ENCODE data around the gene TTC7B. TPM values are rescaled to one million over a fixed set of nuclear protein-coding genes. Genes with fewer than 3 reads are reported as not detected.

TTC7B gene
- polyA plus RNA-seq, 1 donor from 2014 or later: 19.9 TPM

DNA sequence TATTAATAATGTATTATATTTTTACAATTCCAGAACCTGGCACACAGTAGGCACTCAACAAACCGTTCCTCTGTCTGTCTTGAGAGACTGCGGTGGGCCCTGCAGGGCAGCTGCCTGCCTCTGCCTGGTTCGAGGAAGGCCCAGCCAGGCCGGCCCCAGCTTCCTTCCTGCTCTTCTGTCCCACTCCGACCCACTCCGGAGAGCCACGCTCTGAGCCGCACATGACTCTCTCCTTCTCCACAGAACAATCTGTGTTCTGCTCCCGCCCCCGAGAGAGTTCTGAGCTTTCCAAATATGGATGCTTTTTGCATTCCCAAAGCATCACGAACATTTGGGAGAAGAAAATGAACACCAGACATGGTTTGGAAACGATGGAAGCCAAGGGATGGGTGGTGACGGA, 57.3 kb downstream of the TTC7B start:
- Histone ChIP-seq H3K9me3 (ENCODE audit: low read length) (no peaks in the 10 kb centered on the region), H3K9me2 (ENCODE audit: insufficient read depth, low read length) (no peaks in the 10 kb centered on the region), H3K27ac (ENCODE audit: low read length) (no peak overlapping the region), H3K36me3 (ENCODE audit: insufficient read depth, low read length) (no peaks in the 10 kb centered on the region), H3K79me2 (replicated peaks; ENCODE audit: insufficient read depth, low read length) (peaks cover 3% of the 10 kb centered on the region), H2AFZ (ENCODE audit: low read depth, low read length) (peak overlapping the region; percentile 32), H3K4me2 (ENCODE audit: low read length) (peak overlapping the region; percentile 49), H4K20me1 (ENCODE audit: insufficient read depth) (no peaks in the 10 kb centered on the region), H3K4me3 (ENCODE audit: low read length) (peak overlapping the region; percentile 76), H3F3A (ENCODE audit: insufficient read depth, low read length, poor library complexity, severe bottlenecking) (no peaks in the 10 kb centered on the region), H3K9ac (ENCODE audit: low read length) (peak overlapping the region; percentile 66), H3K27me3 (ENCODE audit: insufficient read depth, low read depth, low read length) (no peaks in the 10 kb centered on the region)
- TF ChIP-seq EP300 (conservative IDR thresholded peaks at IDR 0.05; ENCODE audit: poor library complexity, severe bottlenecking) (no peak), SMC3 (conservative IDR thresholded peaks at IDR 0.05; ENCODE audit: poor library complexity) (no peak), RAD21 (conservative IDR thresholded peaks at IDR 0.05) (no peak), POLR2AphosphoS5 (IDR thresholded peaks at IDR 0.05) (no peak), EZH2 (IDR thresholded peaks at IDR 0.05; ENCODE audit: borderline replicate concordance, insufficient read depth, low read length, poor library complexity, severe bottlenecking) (no peak), MXI1 (conservative IDR thresholded peaks at IDR 0.05; ENCODE audit: poor library complexity, severe bottlenecking) (no peak), TAF1 (IDR thresholded peaks at IDR 0.05; ENCODE audit: low read depth) (no peak)
- TF ChIP-seq, protein P1, sequence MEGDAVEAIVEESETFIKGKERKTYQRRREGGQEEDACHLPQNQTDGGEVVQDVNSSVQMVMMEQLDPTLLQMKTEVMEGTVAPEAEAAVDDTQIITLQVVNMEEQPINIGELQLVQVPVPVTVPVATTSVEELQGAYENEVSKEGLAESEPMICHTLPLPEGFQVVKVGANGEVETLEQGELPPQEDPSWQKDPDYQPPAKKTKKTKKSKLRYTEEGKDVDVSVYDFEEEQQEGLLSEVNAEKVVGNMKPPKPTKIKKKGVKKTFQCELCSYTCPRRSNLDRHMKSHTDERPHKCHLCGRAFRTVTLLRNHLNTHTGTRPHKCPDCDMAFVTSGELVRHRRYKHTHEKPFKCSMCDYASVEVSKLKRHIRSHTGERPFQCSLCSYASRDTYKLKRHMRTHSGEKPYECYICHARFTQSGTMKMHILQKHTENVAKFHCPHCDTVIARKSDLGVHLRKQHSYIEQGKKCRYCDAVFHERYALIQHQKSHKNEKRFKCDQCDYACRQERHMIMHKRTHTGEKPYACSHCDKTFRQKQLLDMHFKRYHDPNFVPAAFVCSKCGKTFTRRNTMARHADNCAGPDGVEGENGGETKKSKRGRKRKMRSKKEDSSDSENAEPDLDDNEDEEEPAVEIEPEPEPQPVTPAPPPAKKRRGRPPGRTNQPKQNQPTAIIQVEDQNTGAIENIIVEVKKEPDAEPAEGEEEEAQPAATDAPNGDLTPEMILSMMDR (IDR thresholded peaks at IDR 0.05; ENCODE audit: poor library complexity, severe bottlenecking): no peak
- TF ChIP-seq, protein P2, sequence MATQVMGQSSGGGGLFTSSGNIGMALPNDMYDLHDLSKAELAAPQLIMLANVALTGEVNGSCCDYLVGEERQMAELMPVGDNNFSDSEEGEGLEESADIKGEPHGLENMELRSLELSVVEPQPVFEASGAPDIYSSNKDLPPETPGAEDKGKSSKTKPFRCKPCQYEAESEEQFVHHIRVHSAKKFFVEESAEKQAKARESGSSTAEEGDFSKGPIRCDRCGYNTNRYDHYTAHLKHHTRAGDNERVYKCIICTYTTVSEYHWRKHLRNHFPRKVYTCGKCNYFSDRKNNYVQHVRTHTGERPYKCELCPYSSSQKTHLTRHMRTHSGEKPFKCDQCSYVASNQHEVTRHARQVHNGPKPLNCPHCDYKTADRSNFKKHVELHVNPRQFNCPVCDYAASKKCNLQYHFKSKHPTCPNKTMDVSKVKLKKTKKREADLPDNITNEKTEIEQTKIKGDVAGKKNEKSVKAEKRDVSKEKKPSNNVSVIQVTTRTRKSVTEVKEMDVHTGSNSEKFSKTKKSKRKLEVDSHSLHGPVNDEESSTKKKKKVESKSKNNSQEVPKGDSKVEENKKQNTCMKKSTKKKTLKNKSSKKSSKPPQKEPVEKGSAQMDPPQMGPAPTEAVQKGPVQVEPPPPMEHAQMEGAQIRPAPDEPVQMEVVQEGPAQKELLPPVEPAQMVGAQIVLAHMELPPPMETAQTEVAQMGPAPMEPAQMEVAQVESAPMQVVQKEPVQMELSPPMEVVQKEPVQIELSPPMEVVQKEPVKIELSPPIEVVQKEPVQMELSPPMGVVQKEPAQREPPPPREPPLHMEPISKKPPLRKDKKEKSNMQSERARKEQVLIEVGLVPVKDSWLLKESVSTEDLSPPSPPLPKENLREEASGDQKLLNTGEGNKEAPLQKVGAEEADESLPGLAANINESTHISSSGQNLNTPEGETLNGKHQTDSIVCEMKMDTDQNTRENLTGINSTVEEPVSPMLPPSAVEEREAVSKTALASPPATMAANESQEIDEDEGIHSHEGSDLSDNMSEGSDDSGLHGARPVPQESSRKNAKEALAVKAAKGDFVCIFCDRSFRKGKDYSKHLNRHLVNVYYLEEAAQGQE (IDR thresholded peaks at IDR 0.05; ENCODE audit: borderline replicate concordance): no peak

DNA sequence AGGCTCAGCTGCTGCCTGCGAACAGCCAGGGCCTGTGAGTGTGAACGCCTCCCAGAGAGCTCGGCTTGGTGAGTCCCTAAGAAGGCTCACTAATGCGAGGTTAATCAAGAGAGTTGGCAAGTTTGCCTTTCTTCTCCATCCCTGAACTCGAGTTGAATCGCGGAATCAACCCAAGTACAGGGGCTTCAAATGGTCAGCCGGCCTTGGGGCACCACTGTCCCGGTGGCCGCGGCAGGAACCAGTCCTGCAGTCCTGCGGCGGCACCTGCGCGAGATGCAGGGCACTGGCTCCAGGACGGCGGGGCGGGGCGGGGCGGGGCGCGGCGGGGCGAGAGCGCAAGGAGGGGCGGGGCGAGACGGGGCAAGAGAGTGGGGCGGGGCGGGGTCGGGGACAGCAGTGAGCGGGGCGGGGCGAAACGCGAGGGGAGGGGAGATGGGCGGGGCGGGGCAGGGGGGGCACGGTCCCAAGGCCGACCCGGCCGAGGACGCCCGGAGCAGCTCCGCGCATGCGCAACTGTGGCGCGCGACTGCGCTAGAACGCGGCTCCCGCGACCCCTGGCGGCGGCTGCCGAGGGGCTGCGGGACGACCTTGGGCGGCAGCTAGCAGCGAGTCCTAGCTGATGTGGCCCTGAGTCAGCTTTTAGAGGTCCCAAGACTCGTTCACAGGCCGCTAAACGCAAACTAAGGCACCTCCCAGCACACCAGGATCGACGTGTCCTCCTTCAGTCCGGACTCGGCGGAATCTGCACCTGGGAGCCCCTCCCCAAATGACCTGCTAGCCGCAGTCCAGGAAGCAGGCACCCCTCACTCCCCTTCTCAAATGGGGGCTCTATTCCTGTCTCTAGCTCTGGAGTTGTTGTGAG, 58.0 kb downstream of the TTC7B start:
- Histone ChIP-seq H3K4me3 (ENCODE audit: low read length) (peak overlapping the region; percentile 76), H3K9me3 (ENCODE audit: low read length) (no peaks in the 10 kb centered on the region), H3K9me2 (ENCODE audit: insufficient read depth, low read length) (no peaks in the 10 kb centered on the region), H3K27me3 (ENCODE audit: insufficient read depth, low read depth, low read length) (no peaks in the 10 kb centered on the region), H3K79me2 (replicated peaks; ENCODE audit: insufficient read depth, low read length) (no peaks in the 10 kb centered on the region), H2AFZ (ENCODE audit: low read depth, low read length) (peak overlapping the region; percentile 32), H4K20me1 (ENCODE audit: insufficient read depth) (no peaks in the 10 kb centered on the region), H3K36me3 (ENCODE audit: insufficient read depth, low read length) (no peaks in the 10 kb centered on the region), H3K9ac (ENCODE audit: low read length) (peak overlapping the region; percentile 66), H3K4me2 (ENCODE audit: low read length) (peak overlapping the region; percentile 49), H3F3A (ENCODE audit: insufficient read depth, low read length, poor library complexity, severe bottlenecking) (no peaks in the 10 kb centered on the region), H3K27ac (ENCODE audit: low read length) (no peak overlapping the region)
- TF ChIP-seq TAF1 (IDR thresholded peaks at IDR 0.05; ENCODE audit: low read depth) (no peak), MXI1 (conservative IDR thresholded peaks at IDR 0.05; ENCODE audit: poor library complexity, severe bottlenecking) (no peak), RAD21 (conservative IDR thresholded peaks at IDR 0.05) (peak; percentile 77), SMC3 (conservative IDR thresholded peaks at IDR 0.05; ENCODE audit: poor library complexity) (peak; percentile 85), EZH2 (IDR thresholded peaks at IDR 0.05; ENCODE audit: borderline replicate concordance, insufficient read depth, low read length, poor library complexity, severe bottlenecking) (no peak), EP300 (conservative IDR thresholded peaks at IDR 0.05; ENCODE audit: poor library complexity, severe bottlenecking) (no peak), POLR2AphosphoS5 (IDR thresholded peaks at IDR 0.05) (peak; percentile 39)
- TF ChIP-seq, protein P1 (IDR thresholded peaks at IDR 0.05; ENCODE audit: poor library complexity, severe bottlenecking): peak; percentile 89
- TF ChIP-seq, protein P2 (IDR thresholded peaks at IDR 0.05; ENCODE audit: borderline replicate concordance): no peak
